ENCODE measurements around the gene UPK3BL2.
"Not testable (repeated sequence)": the region's sequence is repeated elsewhere in the genome, so short reads cannot be mapped to it uniquely, and the experiment has no call there.

- TF ChIP-seq ESRRA (CRISPR knock-in tag; IDR thresholded peaks at IDR 0.05; ENCODE audit: borderline replicate concordance); NFE2L1 (CRISPR knock-in tag; IDR thresholded peaks at IDR 0.05); CTCF (IDR thresholded peaks at IDR 0.05); MAX (CRISPR knock-in tag; IDR thresholded peaks at IDR 0.05); SOX15 (CRISPR knock-in tag; IDR thresholded peaks at IDR 0.05); ETV6 (CRISPR knock-in tag; IDR thresholded peaks at IDR 0.05); SMAD4 (CRISPR knock-in tag; IDR thresholded peaks at IDR 0.05); ZNF317 (CRISPR knock-in tag; IDR thresholded peaks at IDR 0.05; ENCODE audit: borderline replicate concordance, low read depth); ZNF532 (CRISPR knock-in tag; IDR thresholded peaks at IDR 0.05; ENCODE audit: borderline replicate concordance); ZNF263 (CRISPR knock-in tag; IDR thresholded peaks at IDR 0.05; ENCODE audit: low read depth): not testable (repeated sequence)
- TF ChIP-seq, protein P1, sequence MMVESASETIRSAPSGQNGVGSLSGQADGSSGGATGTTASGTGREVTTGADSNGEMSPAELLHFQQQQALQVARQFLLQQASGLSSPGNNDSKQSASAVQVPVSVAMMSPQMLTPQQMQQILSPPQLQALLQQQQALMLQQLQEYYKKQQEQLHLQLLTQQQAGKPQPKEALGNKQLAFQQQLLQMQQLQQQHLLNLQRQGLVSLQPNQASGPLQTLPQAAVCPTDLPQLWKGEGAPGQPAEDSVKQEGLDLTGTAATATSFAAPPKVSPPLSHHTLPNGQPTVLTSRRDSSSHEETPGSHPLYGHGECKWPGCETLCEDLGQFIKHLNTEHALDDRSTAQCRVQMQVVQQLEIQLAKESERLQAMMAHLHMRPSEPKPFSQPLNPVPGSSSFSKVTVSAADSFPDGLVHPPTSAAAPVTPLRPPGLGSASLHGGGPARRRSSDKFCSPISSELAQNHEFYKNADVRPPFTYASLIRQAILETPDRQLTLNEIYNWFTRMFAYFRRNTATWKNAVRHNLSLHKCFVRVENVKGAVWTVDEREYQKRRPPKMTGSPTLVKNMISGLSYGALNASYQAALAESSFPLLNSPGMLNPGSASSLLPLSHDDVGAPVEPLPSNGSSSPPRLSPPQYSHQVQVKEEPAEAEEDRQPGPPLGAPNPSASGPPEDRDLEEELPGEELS (CRISPR knock-in tag; IDR thresholded peaks at IDR 0.05) = not testable (repeated sequence)
These were observed 27.6 kb downstream of the UPK3BL2 start for GRCh38 chr7:102515889-102516288.
